ENCODE data around the gene FSCN2.
"Not testable (repeated sequence)": the region's sequence is repeated elsewhere in the genome, so short reads cannot be mapped to it uniquely, and the experiment has no call there.

The FSCN2 gene

DNA sequence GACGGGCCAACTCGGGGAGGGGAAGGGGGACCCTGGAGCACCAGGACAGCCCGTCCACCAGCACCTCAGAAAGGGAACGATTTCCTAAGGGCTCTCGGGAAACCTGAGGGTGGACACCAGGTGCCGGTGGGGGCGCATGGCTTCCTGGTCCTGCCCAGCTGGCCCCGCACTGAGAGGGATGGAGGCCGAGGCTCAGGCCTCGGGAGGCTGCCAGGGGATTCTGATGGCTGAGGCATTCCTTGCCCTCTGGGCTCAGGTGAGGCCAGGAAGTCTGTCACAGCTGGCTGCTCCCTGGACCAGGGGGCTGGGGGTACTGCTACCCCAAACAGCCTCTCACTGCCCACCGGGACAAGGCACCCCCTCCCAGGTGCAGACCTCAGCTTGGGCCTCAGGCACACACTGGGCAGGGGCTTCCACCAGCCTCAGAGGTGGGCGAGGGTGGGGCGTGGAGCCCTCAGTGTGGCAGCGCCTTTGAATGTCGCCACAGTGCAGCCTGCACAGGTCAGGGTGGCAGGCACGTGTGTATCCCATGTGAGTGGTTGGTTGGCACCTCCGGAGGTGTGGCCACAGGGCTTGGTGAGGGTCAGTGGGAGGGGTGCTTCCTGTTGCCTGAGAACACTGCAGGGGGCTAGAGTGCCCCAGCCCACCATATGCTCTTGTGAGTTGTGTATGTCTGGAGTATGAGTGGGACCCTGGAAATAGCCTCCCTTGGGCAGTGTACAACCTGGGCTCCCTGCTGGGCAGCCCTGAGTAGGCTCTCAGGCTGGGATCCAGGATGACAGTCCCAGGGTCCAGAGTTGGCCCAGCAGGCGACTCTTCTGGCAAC lies 3.9 kb upstream of the FSCN2 start:
- DNase-seq = no peak

DNA sequence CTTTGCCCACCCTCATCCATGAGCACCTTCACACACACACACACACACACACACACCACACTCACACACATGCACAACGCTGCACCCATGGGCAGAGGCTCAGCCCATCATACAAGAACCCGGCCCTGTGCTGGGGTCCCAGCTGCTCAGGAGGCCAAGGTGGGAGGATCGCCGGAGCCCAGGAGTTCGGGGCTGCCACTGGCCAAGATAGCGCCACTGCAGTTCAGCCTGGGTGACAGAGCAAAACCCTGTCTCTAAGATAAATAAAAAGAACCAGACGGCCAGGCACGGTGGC lies 3.4 kb upstream of the FSCN2 start:
- no peak for DNase-seq

DNA sequence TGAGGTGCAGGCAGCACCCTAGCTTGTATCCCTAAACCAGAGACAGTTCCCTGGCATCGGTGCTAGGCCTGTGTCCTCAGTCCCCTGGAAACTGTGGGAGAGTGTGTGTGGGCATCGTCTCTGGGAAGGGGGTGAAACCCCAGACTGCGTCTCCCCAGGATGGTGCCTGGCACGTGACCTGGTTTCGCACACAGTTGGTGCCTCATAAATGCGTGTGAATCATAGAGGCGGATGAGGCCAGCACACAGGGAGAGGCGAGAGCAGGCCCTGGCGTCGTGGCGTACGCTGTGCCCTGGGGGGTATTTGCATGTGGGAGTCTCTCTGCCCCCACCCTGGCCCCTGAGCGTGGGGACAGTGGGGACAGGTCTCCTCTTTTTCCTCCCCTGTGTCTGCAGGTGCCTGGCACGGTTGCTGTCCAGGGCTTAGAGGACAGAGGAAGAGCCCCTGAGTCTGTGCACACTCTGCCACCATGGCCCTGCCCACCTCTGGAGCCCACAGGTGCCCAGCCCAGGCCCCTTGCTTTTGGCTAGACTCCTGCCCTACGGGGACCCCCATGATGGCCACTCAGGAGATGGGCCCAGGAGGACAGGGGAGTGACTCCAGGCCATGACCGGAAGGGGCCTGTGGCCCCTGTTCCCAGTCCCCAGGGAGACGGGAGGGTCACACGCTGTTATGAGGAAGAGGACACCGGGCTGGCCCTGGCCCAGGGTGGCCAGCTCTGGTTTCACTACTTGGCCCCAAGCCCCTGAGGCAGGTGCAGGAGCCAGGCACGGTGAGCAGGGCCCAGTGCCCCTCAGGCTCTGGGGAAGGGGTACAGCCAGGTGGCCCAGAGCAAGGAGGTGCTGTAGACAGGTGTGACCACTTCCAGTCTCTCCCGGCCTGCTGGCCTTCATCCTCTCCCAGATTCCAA lies 1.3 kb upstream of the FSCN2 start:
- no peak for DNase-seq

DNA sequence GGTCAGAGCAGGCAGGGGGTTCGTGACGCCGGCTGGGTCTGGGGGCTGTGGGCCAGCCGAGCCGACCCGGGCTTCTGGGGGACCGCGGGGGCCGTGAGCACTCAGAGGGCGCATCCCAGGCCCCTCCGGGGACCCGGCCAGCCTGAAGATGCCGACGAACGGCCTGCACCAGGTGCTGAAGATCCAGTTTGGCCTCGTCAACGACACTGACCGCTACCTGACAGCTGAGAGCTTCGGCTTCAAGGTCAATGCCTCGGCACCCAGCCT lies 140 bp downstream of the FSCN2 start:
- DNase-seq = no peak

DNA sequence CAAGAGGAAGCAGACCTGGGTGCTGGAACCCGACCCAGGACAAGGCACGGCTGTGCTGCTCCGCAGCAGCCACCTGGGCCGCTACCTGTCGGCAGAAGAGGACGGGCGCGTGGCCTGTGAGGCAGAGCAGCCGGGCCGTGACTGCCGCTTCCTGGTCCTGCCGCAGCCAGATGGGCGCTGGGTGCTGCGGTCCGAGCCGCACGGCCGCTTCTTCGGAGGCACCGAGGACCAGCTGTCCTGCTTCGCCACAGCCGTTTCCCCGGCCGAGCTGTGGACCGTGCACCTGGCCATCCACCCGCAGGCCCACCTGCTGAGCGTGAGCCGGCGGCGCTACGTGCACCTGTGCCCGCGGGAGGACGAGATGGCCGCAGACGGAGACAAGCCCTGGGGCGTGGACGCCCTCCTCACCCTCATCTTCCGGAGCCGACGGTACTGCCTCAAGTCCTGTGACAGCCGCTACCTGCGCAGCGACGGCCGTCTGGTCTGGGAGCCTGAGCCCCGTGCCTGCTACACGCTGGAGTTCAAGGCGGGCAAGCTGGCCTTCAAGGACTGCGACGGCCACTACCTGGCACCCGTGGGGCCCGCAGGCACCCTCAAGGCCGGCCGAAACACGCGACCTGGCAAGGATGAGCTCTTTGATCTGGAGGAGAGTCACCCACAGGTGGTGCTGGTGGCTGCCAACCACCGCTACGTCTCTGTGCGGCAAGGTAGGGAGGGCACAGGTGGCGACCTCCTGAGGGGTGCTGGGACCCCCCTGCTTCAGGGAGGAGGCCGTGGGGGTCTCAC lies 667 bp downstream of the FSCN2 start:
- DNase-seq = no peak

DNA sequence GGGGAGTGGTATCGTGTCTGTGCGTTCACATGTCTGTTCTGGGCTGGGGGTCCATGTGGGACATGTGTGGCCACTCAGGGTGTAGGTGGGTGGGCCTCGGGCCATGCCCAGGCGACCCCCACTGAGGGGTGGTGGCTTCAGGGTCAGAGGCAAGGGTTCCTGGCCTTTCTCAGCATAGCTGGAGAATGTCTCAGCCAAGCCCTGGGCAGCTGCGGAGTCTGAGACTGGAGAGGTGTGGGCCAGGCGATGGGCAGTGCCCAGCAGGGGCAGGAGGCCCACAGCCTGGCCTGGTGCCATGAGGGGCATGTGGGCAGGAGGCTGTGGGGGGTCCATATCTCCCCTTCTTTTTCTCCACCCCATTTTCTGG lies 1.2 kb downstream of the FSCN2 start:
- no peak for DNase-seq

DNA sequence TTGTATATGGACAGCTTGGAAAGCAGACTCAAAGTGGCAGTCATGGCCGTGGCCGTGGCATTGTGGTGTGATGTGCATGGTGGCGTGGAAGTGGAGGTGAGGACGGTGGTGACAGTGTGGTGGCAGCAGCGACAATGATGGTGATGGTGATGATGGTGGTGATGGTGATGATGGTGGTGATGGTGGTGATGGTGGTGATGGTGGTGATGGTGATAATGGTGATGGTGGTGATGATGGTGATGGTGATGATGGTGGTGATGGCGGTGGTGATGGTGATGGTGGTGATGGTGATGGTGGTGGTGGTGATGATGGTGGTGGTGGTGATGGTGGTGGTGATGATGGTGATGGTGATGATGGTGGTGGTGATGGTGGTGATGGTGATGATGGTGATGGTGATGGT lies 2.8 kb downstream of the FSCN2 start:
- DNase-seq = not testable (repeated sequence)

DNA sequence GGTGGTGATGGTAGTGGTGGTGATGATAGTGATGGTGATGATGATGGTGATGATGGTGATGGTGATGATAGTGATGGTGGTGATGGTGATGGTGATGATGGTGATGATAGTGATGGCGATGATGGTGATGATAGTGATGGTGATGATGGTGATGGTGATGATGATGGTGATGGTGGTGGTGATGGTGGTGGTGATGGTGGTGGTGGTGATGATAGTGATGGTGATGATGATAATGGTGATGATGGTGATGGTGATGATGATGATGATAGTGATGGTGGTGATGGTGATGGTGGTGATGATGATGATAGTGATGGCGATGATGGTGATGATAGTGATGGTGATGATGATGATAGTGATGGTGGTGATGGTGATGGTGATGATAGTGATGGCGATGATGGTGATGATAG lies 3.8 kb downstream of the FSCN2 start:
- not testable (repeated sequence) for DNase-seq

DNA sequence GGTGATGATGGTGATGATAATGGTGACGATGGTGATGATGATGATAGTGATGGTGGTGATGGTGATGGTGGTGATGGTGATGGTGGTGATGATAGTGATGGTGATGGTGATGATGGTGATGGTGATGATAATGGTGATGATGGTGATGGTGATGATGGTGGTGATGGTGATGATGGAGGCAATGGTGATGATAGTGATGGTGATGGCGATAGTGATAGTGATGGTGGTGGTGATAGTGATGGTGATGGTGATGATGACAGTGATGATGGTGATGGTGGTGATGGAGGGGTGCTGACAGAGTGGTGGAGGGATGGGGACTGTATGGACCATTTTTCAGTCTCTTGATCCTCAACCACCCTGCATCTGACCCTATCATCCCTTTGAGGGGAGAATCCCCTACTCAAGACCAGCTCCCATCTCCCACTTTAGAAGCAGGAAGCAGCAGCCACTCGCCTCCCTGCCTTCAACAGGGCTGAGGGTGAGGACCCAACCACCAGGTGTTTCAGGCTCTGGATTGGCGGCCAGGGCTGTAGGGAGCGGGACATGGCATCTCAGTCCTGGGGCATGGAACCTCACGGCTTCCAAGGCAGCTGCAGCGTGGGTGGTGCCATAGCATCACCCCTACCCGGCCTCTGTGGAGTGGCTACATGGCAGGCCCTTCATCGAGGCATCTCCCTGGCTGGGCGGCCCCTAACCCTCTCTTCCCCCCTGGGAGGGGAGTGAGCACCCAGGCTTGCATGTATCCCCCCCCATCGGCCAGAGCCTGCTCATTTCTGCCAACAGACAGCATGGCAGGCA lies 4.5 kb downstream of the FSCN2 start:
- no peak for DNase-seq

DNA sequence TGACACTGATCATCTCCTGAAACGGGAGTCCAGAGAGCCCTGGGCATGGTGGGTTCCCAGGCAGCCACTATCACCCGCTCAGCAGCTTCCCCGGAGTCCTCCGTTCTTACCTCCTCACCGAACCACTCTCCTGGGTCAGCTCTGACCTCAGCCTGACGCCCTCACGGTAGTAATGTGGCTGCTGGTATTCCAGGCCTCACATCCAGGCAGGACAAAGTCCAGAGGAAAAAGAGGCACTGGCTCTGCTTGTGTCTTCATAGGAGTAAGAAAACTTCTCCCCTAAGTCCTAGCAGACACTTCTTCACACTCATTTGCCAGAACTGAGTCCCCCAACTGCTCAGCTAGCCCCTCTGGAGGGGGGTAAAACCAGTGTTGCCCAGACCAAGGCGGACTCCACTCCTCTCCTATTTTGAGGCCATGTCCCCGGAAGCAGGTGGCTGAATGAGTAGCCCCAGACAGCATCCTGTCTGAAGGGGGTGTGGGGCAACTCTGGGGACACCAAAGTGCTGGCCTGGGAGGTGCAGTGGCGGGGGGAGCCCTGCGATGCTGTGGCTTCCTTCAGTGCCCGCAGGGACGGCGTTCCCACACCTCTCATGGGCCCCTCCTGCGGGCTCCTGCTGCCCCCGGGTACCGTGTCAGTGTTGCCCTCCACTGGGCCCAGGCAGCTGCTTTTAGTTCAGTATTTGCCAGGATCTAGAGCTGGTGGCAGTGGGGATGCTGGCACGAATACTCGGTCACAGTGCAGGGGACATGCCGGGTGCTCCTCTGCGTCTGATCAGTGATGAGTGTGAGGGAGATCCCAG lies 5.4 kb downstream of the FSCN2 start:
- no peak for DNase-seq

DNA sequence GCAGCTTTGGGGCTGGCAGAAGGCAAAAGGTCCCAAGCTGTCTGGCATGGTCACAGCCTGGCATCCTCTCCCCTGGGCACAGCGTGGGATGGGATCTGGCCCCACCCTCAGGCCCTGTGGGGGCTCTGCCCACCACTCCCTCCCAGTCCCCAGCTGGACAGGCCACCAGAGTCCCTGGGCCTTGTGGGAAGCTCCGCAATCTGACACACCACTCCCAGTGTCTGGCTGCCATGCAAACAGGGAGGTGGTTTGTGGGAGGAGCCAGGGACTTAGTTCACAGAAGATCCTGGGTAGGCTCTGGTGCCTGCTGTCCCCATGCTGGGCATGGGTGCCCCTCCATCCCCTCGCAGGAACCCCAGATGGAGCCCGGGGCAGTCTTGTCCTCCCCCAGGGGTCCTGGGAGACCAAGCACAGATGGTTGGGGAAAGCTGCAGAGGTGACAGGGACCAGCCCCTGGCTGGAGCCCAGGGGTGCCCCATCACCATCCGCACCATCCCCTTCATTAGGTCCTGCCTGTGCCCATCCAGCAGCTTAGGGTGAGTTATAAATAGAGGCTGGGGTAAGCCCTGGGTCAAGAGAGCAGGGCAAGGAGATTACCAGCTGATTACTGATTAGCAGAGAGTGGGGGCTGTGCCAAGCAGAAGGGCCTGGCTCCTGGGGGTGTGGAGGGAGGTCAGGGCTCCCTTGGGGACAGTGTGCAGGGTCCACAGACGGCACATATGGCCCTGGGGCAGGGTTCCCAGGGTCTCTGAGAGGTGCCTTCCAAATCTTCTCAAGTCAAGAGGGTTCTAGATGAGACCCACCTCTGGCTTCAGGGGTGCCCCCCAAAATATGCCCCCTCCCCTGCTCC lies 6.2 kb downstream of the FSCN2 start:
- DNase-seq = no peak

DNA sequence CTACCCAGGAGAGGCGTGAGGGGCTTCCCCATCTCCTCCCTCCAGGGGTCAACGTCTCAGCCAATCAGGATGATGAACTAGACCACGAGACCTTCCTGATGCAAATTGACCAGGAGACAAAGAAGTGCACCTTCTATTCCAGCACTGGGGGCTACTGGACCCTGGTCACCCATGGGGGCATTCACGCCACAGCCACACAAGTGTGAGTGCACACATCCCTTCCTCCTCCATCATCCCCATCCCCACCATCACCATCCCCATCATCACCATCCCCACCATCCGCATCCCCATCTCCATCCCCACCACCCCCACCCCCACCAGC lies 6.8 kb downstream of the FSCN2 start:
- DNase-seq = no peak

DNA sequence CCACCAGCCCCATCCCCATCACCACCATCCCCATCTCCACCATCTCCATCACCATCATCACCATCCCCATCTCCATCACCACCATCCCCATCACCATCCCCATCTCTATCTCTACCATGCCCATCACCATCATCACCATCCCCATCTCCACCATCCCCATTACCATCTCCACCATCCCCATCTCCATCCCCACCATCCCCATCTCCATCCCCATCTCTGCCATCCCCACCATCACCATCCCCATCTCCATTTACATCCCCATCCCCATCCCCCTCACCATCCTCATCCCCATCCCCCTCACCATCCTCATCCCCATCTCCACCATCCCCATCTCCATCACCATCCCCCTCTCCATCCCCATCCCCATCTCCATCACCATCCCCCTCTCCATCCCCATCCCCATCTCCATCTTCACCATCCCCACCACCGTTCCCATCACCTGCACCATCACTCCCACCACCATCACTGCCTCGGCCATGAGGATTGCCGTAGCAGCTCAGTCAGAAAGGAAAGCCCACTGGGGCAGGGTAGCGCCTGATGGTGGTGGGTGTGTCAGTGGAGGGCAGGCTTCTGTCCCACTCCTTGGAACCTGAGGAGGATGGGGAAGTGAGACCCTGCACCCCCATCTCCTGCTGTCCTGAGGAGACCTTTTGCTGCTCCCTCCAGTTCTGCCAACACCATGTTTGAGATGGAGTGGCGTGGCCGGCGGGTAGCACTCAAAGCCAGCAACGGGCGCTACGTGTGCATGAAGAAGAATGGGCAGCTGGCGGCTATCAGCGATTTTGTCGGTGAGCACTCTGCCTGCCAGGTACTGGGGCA lies 7.5 kb downstream of the FSCN2 start:
- DNase-seq = no peak

DNA sequence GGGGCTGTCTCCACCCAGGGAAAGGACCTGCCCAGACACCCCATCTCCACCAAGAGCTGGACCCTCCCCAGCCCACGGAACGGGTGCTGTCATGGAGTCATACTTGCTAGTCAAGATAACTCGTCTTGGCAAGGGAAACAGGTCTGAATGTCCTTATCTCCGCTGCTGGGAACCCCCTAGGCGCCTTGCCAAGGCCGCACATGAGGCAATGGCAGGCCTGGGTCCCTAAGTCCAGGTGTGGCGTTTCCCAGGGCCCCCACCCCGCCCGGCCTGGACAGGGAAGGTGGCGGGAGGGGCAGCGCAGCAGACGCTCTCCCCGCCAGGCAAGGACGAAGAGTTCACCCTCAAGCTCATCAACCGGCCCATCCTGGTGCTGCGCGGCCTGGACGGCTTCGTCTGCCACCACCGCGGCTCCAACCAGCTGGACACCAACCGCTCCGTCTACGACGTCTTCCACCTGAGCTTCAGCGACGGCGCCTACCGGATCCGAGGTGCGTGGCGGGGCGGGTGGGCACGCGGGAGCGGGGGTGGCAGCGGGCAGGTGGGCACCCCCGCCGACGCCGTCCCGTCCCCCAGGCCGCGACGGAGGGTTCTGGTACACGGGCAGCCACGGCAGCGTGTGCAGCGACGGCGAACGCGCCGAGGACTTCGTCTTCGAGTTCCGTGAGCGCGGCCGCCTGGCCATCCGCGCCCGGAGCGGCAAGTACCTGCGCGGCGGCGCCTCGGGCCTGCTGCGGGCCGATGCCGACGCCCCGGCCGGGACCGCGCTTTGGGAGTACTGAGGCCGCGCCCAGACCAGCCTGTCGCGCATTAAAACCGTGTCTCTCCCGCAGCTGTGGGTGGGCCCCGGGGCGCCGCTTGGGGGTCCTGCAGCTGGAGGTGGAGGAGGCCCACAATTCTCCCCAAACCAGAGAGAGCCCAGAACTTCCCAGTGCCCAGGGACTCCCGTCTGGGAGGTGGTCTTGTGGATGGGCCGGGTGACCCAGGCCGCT lies 8.4 kb downstream of the FSCN2 start:
- no peak for DNase-seq

DNA sequence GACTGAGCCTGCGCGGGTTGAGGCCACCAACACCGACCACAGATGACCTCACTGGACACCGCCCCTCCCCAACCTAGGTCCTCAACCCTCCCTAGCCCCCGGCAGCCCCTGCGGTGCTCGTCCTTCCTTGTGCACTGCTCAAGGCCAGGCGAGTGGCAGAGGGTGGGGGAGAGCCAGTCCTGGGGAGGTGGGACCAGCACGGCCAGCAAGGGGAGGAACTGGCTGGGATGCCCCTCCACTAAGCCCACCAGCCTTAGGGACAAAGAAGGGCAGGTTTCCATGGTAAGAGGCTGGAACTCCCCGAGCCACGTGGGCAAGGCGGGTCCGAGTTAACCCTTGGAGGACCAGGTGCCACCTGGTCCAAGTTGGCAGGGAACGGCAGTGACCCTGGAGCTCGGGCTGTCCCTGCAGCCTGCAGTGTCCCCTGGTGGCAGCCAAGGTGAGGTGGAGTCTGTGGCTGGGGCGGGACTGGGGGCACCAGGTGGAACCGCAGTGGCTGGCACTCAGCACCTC lies 9.2 kb downstream of the FSCN2 start:
- peak in 1 of 56 donors; percentile 28 for DNase-seq

DNA sequence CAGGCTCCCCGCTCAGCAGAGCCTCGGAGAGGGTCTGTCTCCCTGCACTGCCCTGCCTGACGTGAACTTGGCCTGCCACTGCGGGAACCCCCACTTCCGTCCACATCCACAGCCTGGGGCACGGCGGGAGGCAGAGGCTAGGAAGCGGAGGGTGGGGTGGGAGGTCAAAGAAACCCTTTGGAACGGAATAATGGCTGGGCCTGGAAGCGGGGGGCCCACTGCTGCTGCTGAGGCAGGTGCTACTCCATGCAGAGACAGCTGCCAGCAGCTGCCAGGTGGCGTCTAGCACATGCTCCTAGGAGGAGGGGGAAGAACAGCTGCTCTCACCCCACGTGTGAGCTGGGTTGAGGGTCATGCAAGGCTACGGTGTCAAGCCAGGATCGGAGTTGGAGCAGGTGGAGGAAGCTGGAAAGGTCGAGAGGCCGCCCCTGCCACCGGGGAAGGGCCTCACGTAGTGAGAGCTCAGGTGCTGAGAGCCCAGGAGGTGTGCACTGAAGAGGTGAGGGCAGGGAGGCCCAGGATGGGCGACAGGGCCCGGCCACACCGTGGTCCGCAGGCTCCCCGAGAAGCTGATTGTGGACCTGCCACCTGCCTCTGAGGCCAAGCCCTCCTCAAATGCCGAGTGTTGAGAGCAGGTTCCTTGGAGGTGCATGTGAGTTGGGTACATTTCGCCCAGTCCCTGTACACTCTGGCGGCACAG lies 9.8 kb downstream of the FSCN2 start:
- no peak for DNase-seq

Data from amygdala (tissue), 56 donors.